ENCODE measurements around the gene PHKB. TPM values are rescaled to one million over a fixed set of nuclear protein-coding genes. Genes with fewer than 3 reads are reported as not detected.

Gene PHKB
- total RNA-seq, 1 experiment from 2014 or later: 38.8 TPM

DNA sequence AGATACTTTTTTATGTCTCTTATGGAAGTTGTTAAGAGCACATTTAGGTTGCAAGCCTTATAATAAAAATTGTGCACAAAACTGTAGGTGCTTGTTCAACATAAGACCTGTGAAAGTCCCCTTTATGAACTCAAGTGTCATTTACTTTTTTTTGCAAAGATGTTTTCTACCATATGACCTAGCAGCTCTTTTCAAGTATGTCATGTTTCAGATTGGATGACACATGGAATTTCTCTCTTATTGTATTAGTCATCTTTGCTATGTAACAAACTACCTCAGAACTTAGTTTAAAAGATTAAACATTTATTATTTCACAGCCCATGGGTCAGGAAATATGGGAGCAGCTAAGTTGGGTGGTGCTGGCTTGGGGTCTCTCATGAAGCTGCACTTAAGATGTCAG is 57.9 kb downstream of the PHKB start:
- H3K79me1 ChIP-seq (ENCODE audit: insufficient read depth, low read depth, low read length, poor library complexity, severe bottlenecking): no peaks in the 10 kb centered on the region
- H3K23me2 ChIP-seq (ENCODE audit: insufficient read length, low read depth, low read length, poor library complexity, severe bottlenecking): no peaks in the 10 kb centered on the region
- no peak overlapping the region for H3K14ac ChIP-seq (ENCODE audit: insufficient read depth, low read length)
- no peaks in the 10 kb centered on the region for H3K9me3 ChIP-seq (ENCODE audit: control insufficient read depth, low read depth, low read length)
- no peaks in the 10 kb centered on the region for H3K79me2 ChIP-seq (ENCODE audit: insufficient read depth, low read length)
- no peak overlapping the region for H3K9ac ChIP-seq (ENCODE audit: extremely low read depth, insufficient read length, low read length)
- H3K56ac ChIP-seq (ENCODE audit: insufficient read length, low read depth, low read length): no peak overlapping the region
- no peak overlapping the region for H3K23ac ChIP-seq (ENCODE audit: insufficient read length, low read depth, low read length)
- H3K4me2 ChIP-seq (ENCODE audit: insufficient read depth, insufficient read length, low read length): no peak overlapping the region
- H3T11ph ChIP-seq (ENCODE audit: low read length): no peak overlapping the region
- H4K91ac ChIP-seq (ENCODE audit: insufficient read length, low read depth, low read length): no peak overlapping the region
- no peaks in the 10 kb centered on the region for H3K9me3 Mint-ChIP-seq
- no peak overlapping the region for H2AFZ ChIP-seq (ENCODE audit: low read length)
- no peak overlapping the region for H3K18ac ChIP-seq (ENCODE audit: insufficient read length, low read depth, low read length)
- peaks cover 0 to 1% (median 0%) of the 10 kb centered on the region in 3 experiments; a peak in 1 of 7 replicates for H3K36me3 Mint-ChIP-seq (ENCODE audit: insufficient read depth in 1 of 3, low read depth in 3 of 3)
- no peak overlapping the region for H4K5ac ChIP-seq (ENCODE audit: insufficient read length, low read depth, low read length)
- no peak overlapping the region for H3K4me3 Mint-ChIP-seq
- DNase-seq: no peak
- H2BK12ac ChIP-seq (ENCODE audit: insufficient read length, low read depth, low read length): no peak overlapping the region
- H3K4ac ChIP-seq (ENCODE audit: low read depth, low read length): no peak overlapping the region
- no peak overlapping the region for H3K27ac ChIP-seq (ENCODE audit: insufficient read length, low read depth, low read length)
- H2BK120ac ChIP-seq (ENCODE audit: low read depth, low read length, poor library complexity, severe bottlenecking): no peak overlapping the region
- no peak overlapping the region for H2BK15ac ChIP-seq (ENCODE audit: low read depth, low read length)
- TF ChIP-seq, protein P1, sequence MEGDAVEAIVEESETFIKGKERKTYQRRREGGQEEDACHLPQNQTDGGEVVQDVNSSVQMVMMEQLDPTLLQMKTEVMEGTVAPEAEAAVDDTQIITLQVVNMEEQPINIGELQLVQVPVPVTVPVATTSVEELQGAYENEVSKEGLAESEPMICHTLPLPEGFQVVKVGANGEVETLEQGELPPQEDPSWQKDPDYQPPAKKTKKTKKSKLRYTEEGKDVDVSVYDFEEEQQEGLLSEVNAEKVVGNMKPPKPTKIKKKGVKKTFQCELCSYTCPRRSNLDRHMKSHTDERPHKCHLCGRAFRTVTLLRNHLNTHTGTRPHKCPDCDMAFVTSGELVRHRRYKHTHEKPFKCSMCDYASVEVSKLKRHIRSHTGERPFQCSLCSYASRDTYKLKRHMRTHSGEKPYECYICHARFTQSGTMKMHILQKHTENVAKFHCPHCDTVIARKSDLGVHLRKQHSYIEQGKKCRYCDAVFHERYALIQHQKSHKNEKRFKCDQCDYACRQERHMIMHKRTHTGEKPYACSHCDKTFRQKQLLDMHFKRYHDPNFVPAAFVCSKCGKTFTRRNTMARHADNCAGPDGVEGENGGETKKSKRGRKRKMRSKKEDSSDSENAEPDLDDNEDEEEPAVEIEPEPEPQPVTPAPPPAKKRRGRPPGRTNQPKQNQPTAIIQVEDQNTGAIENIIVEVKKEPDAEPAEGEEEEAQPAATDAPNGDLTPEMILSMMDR (conservative IDR thresholded peaks at IDR 0.05): no peak
- H2BK5ac ChIP-seq (ENCODE audit: insufficient read length, low read length): no peak overlapping the region
- H4K20me1 ChIP-seq (ENCODE audit: control insufficient read depth, insufficient read depth, insufficient read length): no peaks in the 10 kb centered on the region
- no peak overlapping the region for H2BK20ac ChIP-seq (ENCODE audit: low read depth, low read length, poor library complexity, severe bottlenecking)
- H3K27me3 Mint-ChIP-seq (ENCODE audit: low read depth): no peaks in the 10 kb centered on the region
- H3K4me1 Mint-ChIP-seq: peaks cover 10% of the 10 kb centered on the region in 2 experiments
- H3K4me1 ChIP-seq (ENCODE audit: insufficient read depth, low read length): no peaks in the 10 kb centered on the region; the same call in 1 of the 2 replicates
- no peak overlapping the region for H2AK5ac ChIP-seq (ENCODE audit: insufficient read length, low read length)
- H4K8ac ChIP-seq (replicated peaks; ENCODE audit: insufficient read length, low read depth, low read length): no peak overlapping the region
- no peaks in the 10 kb centered on the region for H3K27me3 ChIP-seq (ENCODE audit: insufficient read depth, low read length)
- H3K27ac Mint-ChIP-seq: peak overlapping the region in 1 of 3 experiments; percentile 65; a peak in 1 of 7 replicates
